Measurements from ENCODE around the gene PDILT.
A peak's percentile ranks its signal among the peaks of the same experiment; 100 is the strongest.
"Not testable (repeated sequence)": the region's sequence is repeated elsewhere in the genome, so short reads cannot be mapped to it uniquely, and the experiment has no call there.

Gene PDILT

GRCh38 chr16:20424129-20424866, 19.8 kb upstream of the PDILT start:
- TF ChIP-seq, protein P1, sequence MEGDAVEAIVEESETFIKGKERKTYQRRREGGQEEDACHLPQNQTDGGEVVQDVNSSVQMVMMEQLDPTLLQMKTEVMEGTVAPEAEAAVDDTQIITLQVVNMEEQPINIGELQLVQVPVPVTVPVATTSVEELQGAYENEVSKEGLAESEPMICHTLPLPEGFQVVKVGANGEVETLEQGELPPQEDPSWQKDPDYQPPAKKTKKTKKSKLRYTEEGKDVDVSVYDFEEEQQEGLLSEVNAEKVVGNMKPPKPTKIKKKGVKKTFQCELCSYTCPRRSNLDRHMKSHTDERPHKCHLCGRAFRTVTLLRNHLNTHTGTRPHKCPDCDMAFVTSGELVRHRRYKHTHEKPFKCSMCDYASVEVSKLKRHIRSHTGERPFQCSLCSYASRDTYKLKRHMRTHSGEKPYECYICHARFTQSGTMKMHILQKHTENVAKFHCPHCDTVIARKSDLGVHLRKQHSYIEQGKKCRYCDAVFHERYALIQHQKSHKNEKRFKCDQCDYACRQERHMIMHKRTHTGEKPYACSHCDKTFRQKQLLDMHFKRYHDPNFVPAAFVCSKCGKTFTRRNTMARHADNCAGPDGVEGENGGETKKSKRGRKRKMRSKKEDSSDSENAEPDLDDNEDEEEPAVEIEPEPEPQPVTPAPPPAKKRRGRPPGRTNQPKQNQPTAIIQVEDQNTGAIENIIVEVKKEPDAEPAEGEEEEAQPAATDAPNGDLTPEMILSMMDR (IDR thresholded peaks at IDR 0.05; ENCODE audit: control extremely low read depth, extremely low read depth, low read depth, missing control alignments): no peak
- DNase-seq (ENCODE audit: extremely low spot score): no peak
- ChIA-PET CTCF (no interaction called here), POLR2A (no interaction called here)

DNA sequence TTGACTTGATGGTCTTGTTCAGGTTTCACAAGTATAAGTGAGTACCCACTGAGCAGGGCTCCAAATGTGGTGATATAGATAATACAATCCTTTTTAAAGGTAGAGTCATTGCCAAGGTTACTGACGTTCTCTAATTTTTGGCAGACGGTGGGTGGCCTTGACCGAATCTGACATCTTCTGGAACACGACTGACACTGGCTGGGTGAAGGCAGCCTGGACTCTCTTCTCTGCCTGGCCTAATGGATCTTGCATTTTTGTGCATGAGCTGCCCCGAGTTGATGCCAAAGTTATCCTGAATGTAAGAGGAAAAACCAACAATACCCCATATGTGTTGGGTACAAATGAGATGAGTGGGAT, 19.2 kb upstream of the PDILT start:
- POLR2A ChIA-PET; CTCF ChIA-PET; DNase-seq (ENCODE audit: extremely low spot score): not testable (repeated sequence)

DNA sequence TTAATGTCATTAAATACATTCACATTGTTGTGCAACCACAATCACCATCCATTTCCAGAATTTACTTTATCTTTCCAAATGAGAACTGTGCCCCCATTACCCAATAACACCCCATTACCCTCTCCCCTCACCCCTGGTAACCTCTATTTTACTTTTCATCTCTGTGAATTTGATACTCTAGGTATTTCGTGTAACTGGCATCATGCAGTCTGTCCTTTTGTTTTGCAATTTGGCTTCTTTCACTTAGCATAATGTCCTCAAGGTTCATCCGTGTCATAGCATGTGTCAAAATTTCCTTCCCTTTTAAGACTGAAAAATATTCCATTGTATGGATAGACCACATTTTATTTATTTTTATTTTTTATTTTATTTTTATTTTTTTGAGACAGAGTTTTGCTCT, 17.2 kb upstream of the PDILT start:
- DNase-seq (ENCODE audit: extremely low spot score); POLR2A ChIA-PET; CTCF ChIA-PET: not testable (repeated sequence)

DNA sequence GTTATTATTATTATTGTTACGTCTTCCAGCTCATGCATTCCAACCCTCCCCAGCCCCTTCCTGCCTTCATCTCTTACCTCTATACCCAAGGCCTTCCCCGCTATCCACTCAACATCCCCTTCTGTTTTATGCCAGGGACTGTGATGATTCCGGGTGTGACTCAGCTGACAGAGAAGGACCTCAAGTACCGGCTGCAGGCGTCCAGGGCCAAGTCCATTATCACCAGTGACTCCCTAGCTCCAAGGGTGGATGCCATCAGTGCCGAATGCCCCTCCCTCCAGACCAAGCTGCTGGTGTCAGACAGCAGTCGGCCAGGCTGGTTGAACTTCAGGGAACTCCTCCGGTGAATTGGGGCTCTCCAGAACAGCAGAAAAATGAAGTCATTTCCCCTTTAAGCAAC, 14.6 kb upstream of the PDILT start:
- DNase-seq (ENCODE audit: extremely low spot score); POLR2A ChIA-PET; CTCF ChIA-PET: not testable (repeated sequence)

DNA sequence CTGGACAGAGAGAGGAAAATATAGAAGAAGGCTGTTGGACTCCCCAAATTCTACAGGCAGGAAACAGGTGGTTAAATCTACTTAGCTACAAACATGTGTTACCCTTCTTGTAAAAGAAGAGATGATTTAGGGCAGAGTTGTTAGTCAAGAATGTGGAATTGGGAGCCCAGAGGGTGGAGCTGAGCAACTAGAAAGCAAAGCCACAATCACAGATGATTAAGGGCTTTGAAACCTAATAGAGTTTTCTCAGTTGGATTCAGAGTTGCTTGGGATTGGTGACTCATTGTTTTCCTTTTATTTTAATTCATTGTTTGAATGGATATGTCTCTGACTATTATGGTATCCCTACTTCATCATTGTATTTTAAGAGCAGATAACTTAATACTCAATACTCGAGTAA, 11.0 kb upstream of the PDILT start:
- ChIA-PET CTCF (no interaction called here), POLR2A (no interaction called here)
- TF ChIP-seq, protein P1 (IDR thresholded peaks at IDR 0.05; ENCODE audit: control extremely low read depth, extremely low read depth, low read depth, missing control alignments): no peak
- DNase-seq (ENCODE audit: extremely low spot score): no peak

DNA sequence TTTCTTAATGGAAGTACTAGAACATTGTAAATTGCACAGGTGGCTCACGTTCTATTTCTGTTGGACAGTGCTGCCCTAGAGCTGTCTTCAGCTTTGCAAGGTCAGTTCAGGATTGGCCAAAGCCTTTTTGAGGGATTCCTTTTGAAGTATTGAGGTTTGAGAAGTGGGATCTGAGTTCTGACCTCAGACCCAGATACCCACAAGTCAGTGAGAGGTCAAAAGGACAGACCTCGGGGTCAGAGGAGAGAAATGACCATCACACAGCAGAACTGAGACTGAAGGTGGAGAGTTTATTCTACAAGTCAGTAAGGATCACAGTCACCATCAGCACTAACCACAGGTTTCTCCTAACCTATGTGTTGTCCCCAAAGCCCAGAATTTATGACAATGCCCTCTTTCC, 6.5 kb upstream of the PDILT start:
- TF ChIP-seq, protein P1 (IDR thresholded peaks at IDR 0.05; ENCODE audit: control extremely low read depth, extremely low read depth, low read depth, missing control alignments): no peak
- no peak for DNase-seq (ENCODE audit: extremely low spot score)
- ChIA-PET CTCF (no interaction called here), POLR2A (no interaction called here)

- TF ChIP-seq, protein P1 (IDR thresholded peaks at IDR 0.05; ENCODE audit: control extremely low read depth, extremely low read depth, low read depth, missing control alignments): no peak
- ChIA-PET CTCF (interaction anchor here (1.1 kb wide), 1 partner anchor 23 kb away, joined by 4 read pairs; no protein-coding TSS in a partner anchor), POLR2A (no interaction called here)
- peak; percentile 48 for DNase-seq (ENCODE audit: extremely low spot score)
Measured at GRCh38 chr16:20410121-20410723, 5.7 kb upstream of the PDILT start.

- peak; percentile 33 for DNase-seq (ENCODE audit: extremely low spot score)
- TF ChIP-seq, protein P1 (IDR thresholded peaks at IDR 0.05; ENCODE audit: control extremely low read depth, extremely low read depth, low read depth, missing control alignments): no peak
- POLR2A ChIA-PET: no interaction called here
- CTCF ChIA-PET: interaction anchor here (1.1 kb wide), 1 partner anchor 22 kb away, joined by 4 read pairs; no protein-coding TSS in a partner anchor
Measured at GRCh38 chr16:20409398-20410120, 5.0 kb upstream of the PDILT start, which contains the start of gene ACSM5. Gene ACSM5, plus strand, starts transcription at chr16:20409534. Its CDS starts 1,951 bp downstream, at chr16:20411485.
